ENCODE measurements around the gene HIGD1C. TPM values are rescaled to one million over a fixed set of nuclear protein-coding genes. Genes with fewer than 3 reads are reported as not detected.

HIGD1C gene
- total RNA-seq, 1 donor from 2014 or later = not detected

DNA sequence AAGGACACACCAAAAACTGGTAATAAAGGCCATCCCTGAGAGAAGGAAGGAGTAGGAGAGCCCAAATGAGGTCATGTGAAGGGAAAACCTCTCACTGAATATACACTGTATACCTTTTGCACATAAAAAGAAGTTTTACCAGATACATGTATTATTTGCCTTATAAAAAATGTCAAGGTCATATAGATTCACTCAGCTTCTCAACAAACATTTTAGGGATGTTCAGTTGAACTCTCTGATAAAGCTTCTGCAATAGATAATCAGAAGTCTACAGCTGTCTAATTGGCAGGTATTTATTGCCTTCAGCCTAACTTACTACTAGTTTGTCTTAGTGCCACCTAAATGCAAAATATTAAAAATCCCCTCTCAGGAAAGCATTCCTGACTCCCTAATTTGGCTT is 65.1 kb downstream of the HIGD1C start:
- H3K9me3 ChIP-seq = no peaks in the 10 kb centered on the region
- H3K36me3 ChIP-seq = no peaks in the 10 kb centered on the region
- DNase-seq = no peak
- TF ChIP-seq, protein P1, sequence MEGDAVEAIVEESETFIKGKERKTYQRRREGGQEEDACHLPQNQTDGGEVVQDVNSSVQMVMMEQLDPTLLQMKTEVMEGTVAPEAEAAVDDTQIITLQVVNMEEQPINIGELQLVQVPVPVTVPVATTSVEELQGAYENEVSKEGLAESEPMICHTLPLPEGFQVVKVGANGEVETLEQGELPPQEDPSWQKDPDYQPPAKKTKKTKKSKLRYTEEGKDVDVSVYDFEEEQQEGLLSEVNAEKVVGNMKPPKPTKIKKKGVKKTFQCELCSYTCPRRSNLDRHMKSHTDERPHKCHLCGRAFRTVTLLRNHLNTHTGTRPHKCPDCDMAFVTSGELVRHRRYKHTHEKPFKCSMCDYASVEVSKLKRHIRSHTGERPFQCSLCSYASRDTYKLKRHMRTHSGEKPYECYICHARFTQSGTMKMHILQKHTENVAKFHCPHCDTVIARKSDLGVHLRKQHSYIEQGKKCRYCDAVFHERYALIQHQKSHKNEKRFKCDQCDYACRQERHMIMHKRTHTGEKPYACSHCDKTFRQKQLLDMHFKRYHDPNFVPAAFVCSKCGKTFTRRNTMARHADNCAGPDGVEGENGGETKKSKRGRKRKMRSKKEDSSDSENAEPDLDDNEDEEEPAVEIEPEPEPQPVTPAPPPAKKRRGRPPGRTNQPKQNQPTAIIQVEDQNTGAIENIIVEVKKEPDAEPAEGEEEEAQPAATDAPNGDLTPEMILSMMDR (IDR thresholded peaks at IDR 0.05) = no peak
- no peak for ATAC-seq
- intact Hi-C loops (cut with DNase I) = no loop called here
- H3K4me3 ChIP-seq = no peak overlapping the region
- H3K27me3 ChIP-seq = no peaks in the 10 kb centered on the region
- no peak overlapping the region for H3K27ac ChIP-seq
- peaks cover 41% of the 10 kb centered on the region for H3K4me1 ChIP-seq

DNA sequence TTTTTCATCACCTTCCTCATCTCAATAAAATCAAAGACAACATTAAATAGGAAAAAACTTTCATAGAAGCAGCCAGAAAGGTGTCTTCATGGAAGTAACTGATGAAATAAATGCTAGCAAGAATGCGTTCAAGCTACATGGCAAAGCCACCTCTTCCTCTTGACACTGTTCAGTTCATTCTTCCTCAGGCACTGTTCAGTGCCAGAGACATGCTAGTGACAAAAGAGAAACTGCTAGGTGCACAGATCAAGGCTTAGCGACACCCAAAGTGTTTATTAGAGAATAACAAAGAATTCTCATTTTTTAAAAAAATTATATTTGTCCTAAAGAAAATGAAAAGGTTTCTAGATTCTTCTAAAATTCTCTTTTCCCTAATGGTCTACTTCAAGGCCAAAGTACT is 66.6 kb downstream of the HIGD1C start:
- H3K4me1 ChIP-seq = peaks cover 42% of the 10 kb centered on the region
- TF ChIP-seq, protein P1 (IDR thresholded peaks at IDR 0.05) = no peak
- ATAC-seq = no peak
- no peak overlapping the region for H3K27ac ChIP-seq
- H3K36me3 ChIP-seq = no peaks in the 10 kb centered on the region
- no peak for DNase-seq
- no peaks in the 10 kb centered on the region for H3K9me3 ChIP-seq
- no peaks in the 10 kb centered on the region for H3K27me3 ChIP-seq
- H3K4me3 ChIP-seq = no peak overlapping the region
- intact Hi-C loops (cut with DNase I) = no loop called here

DNA sequence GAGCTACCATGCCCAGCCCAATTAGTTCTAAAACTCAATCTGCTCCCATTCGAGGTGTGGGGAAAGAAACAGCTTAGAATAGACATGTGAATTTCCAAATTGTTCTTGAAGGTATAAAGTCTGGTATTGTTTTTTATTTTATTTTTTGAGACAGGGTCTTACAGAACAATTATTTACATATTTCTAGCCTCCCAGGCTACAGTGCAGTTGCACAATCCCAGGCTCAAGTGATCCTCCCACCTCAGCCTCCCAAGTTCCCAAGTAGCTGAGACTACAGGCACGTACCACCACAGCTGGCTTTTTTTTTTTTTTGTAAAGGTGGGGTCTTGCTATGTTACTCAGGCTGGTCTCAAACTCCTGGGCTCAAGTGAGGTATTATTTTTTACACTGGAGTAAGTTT is 67.6 kb downstream of the HIGD1C start:
- no peak overlapping the region for H3K4me3 ChIP-seq
- no peak overlapping the region for H3K27ac ChIP-seq
- no peak for DNase-seq
- H3K4me1 ChIP-seq = peaks cover 41% of the 10 kb centered on the region
- ATAC-seq = no peak
- H3K9me3 ChIP-seq = no peaks in the 10 kb centered on the region
- H3K27me3 ChIP-seq = no peaks in the 10 kb centered on the region
- intact Hi-C loops (cut with DNase I) = no loop called here
- TF ChIP-seq, protein P1 (IDR thresholded peaks at IDR 0.05) = no peak
- H3K36me3 ChIP-seq = no peaks in the 10 kb centered on the region

Other genes starting within 250 kb of the HIGD1C start
- gene ATF1, start 188.4 kb upstream of the HIGD1C start, total RNA-seq = 36.8 TPM
- not detected for gene TMPRSS12, start 109.6 kb upstream of the HIGD1C start, total RNA-seq
- gene SLC11A2, start 73.8 kb downstream of the HIGD1C start, total RNA-seq = 96.8 TPM
- 71.6 TPM for gene LETMD1, start 95.8 kb downstream of the HIGD1C start, total RNA-seq
- 34.5 TPM for gene CSRNP2, start 131.1 kb downstream of the HIGD1C start, total RNA-seq
- gene TFCP2, start 220.6 kb downstream of the HIGD1C start, total RNA-seq = 25.0 TPM